Peyer's patch (tissue), 4 donors: ENCODE data around the gene DHDH.

Experiments
- CTCF ChIP-seq, 6 experiments: fragments of 450-650 bp in 4 of 6; fragments of 200-600 bp in 2 of 6; sonication (generic) in 1 of 6; IDR thresholded peaks; one replicate each; pipeline ENCODE4 v1.5.1; 2017 to 2019; ENCODE audit warnings: antibody characterized with exemption in 6 of 6, mild to moderate bottlenecking in 3 of 6, moderate library complexity in 1 of 6
- POLR2A ChIP-seq, 2 donors: fragments of 450-650 bp; IDR thresholded peaks; one replicate each; pipeline ENCODE4 v1.5.1; 2017; ENCODE audit warnings: antibody characterized with exemption in 2 of 2, mild to moderate bottlenecking in 2 of 2, moderate library complexity in 2 of 2

- TF ChIP-seq CTCF (IDR thresholded peaks at IDR 0.05) (no peak), POLR2A (IDR thresholded peaks at IDR 0.05) (peak; percentile 59 to 88)
Measured at GRCh38 chr19:48933382-48933932, at the start of gene DHDH.
